ENCODE measurements around the gene KIF21B.

Gene KIF21B

DNA sequence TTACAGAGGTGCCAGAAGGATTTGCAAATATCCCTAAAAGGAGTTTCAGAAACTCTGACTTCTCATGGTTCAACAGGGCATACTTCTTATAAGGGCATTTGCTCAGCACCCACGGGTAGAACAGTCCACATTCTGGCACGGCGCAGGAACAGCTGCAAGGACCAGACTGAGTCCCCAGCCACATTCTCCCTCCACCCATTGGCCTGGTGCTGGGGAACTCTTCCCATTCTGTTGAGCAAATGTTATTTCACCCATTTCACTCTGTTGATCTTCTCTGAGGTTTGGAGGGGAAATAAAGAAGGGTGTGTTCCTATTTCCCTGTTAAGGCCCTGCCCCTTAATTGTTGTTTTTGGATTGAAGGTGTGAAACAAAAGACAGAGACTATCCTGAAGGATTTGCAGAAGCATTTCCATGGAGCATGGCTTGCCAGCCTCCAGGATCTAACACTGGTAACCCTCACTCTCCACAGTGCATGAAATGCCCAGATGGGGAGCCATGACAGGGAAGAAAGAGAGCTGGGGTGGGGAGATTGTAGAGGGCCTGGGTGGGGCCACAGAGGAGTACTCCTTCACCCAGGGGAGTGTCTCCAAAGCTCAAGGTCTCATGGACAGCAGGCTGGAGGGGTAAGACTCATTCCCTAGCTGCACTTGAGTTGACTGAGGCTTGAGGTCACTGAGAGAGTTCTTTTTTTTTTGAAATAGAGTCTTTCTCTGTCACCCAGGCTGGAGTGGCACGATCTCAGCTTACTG lies 93.8 kb downstream of the KIF21B start:
- no peak overlapping the region for H3K4me3 ChIP-seq (ENCODE audit: control insufficient read depth, low read depth, low read length)
- DNase-seq (ENCODE audit: low read depth), result no peak
- TF ChIP-seq, protein P1, sequence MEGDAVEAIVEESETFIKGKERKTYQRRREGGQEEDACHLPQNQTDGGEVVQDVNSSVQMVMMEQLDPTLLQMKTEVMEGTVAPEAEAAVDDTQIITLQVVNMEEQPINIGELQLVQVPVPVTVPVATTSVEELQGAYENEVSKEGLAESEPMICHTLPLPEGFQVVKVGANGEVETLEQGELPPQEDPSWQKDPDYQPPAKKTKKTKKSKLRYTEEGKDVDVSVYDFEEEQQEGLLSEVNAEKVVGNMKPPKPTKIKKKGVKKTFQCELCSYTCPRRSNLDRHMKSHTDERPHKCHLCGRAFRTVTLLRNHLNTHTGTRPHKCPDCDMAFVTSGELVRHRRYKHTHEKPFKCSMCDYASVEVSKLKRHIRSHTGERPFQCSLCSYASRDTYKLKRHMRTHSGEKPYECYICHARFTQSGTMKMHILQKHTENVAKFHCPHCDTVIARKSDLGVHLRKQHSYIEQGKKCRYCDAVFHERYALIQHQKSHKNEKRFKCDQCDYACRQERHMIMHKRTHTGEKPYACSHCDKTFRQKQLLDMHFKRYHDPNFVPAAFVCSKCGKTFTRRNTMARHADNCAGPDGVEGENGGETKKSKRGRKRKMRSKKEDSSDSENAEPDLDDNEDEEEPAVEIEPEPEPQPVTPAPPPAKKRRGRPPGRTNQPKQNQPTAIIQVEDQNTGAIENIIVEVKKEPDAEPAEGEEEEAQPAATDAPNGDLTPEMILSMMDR (conservative IDR thresholded peaks at IDR 0.05; ENCODE audit: control insufficient read depth, insufficient read depth, low read depth, low read length), result no peak

DNA sequence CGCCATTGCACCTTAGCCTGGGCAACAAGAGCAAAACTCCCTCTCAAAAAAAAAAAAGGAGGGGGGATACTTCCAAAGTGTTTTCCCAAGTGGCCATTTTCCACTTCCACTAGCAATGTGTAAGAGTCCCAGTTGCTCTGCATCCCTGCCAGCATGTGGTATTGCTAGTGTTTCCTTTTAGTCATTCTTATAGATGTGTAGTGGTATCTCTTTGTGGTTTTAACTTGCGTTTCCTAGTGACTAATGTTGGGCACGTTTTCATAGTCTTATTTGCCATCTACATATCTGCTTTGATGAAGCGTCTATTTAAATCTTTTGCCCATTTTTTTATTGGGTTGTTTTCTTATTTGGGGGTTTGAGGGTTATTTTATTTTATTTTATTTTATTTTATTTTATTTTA lies 97.7 kb downstream of the KIF21B start:
- TF ChIP-seq, protein P1 (conservative IDR thresholded peaks at IDR 0.05; ENCODE audit: control insufficient read depth, insufficient read depth, low read depth, low read length), result no peak
- H3K4me3 ChIP-seq (ENCODE audit: control insufficient read depth, low read depth, low read length), result no peak overlapping the region
- DNase-seq (ENCODE audit: low read depth), result peak; percentile 43

DNA sequence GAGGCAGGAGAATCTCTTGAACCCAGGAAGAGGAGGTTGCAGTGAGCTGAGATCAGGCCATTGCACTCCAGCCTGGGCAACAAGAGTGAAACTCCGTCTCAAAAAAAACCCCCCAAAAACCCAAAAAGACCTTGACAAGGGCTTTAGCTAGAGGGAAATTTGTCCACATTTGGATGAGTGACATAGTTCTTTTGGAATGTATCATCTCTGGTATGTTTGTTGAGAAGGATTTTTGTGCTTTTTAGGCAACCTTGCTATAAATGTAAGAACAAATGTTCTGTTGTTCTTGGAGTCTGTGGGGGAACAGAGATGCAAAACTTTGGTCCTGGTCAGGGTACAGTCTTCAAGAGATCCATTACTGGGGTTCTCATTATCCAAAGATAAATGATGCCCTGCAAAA lies 99.9 kb downstream of the KIF21B start:
- TF ChIP-seq, protein P1 (conservative IDR thresholded peaks at IDR 0.05; ENCODE audit: control insufficient read depth, insufficient read depth, low read depth, low read length), result no peak
- no peak overlapping the region for H3K4me3 ChIP-seq (ENCODE audit: control insufficient read depth, low read depth, low read length)
- no peak for DNase-seq (ENCODE audit: low read depth)

DNA sequence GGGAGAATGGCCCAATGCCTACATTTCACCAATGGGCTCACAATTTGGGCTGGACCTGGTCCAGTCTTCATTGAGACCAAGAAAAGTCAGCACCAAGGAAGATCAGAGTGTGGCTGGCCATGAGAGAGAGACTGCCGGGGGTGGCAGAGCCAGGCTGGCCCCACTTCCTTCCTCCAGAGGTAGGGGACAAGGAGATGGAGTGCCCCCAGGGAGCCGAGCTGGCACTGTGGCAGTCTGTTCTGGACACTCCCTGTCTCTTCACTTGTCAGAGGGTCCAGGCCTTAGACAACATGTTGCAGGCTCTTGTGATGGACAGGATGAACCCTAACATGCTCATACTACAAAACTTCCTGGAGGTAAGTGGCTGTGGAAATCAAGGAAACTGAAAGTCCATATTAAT lies 101.1 kb downstream of the KIF21B start:
- H3K4me3 ChIP-seq (ENCODE audit: control insufficient read depth, low read depth, low read length), result no peak overlapping the region
- TF ChIP-seq, protein P1 (conservative IDR thresholded peaks at IDR 0.05; ENCODE audit: control insufficient read depth, insufficient read depth, low read depth, low read length), result no peak
- DNase-seq (ENCODE audit: low read depth), result no peak

DNA sequence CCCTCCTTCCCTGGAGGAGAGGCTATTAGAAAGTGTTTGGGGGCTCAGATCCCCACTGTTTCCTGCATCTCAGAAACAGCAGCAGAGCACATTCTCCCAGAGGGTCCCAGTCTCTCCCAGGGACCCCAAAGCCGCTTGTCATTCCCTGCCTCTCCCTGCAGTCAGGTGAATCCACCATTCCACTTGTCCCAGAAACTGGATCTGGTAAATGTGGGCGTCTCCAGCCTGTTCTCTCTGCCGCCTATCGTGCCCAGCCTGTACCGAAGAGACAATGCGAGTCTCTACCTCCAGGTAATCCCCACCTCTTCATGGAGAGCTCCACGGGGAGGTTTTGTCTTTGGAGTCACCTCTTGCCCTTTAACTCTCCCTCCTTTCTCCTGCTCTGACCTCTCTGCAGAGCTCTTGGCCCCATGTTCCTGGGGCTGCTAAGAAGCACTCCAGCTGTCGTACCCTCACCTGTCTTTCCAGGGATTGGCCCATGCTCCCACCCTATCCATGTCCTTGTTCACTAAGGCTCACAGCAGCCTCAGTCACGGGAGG lies 101.9 kb downstream of the KIF21B start:
- H3K4me3 ChIP-seq (ENCODE audit: control insufficient read depth, low read depth, low read length), result no peak overlapping the region
- no peak for DNase-seq (ENCODE audit: low read depth)
- TF ChIP-seq, protein P1 (conservative IDR thresholded peaks at IDR 0.05; ENCODE audit: control insufficient read depth, insufficient read depth, low read depth, low read length), result no peak
